A549 (cell line): ENCODE measurements around the gene FAXDC2.

ENCODE experiments used
- BHLHE40 ChIP-seq: IDR thresholded peaks from 2 replicates; pipeline ENCODE4 v1.6.1; 2012; ENCODE audit warnings: low read depth, low read length, inconsistent platforms
- EP300 ChIP-seq, 2 experiments: fragments of >200 bp; sonication (Bioruptor Twin); formaldehyde crosslinking; IDR thresholded peaks; 2 replicates in 1 of 2; 3 replicates in 1 of 2; pipeline ENCODE4 v1.6.1; 2016 to 2017
- MAZ ChIP-seq: fragments of 150-350 bp; IDR thresholded peaks from 2 replicates; pipeline ENCODE4 v1.6.1; 2014; ENCODE audit warnings: antibody characterized with exemption, low read depth, low read length, borderline replicate concordance
- POLR2A ChIP-seq: IDR thresholded peaks from 2 replicates; pipeline ENCODE4 v1.6.1; 2012; ENCODE audit warnings: mild to moderate bottlenecking, low read length
- RAD21 ChIP-seq, 2 experiments: fragments of >200 bp in 1 of 2; sonication (Bioruptor Twin) in 1 of 2; formaldehyde crosslinking in 1 of 2; IDR thresholded peaks in 1 of 2; conservative IDR thresholded peaks in 1 of 2; 2 replicates in 1 of 2; 3 replicates in 1 of 2; pipeline ENCODE4 v1.6.1; 2012 to 2018; ENCODE audit warnings: inconsistent platforms in 1 of 2
- RCOR1 ChIP-seq: fragments of 150-350 bp; IDR thresholded peaks from 2 replicates; pipeline ENCODE4 v1.6.1; 2014; ENCODE audit warnings: antibody characterized with exemption, low read length, low read depth
- TF ChIP-seq, protein P1 (sequence below): fragments of >200 bp; sonication (Bioruptor Twin); formaldehyde crosslinking; IDR thresholded peaks from 3 replicates; pipeline ENCODE4 v1.5.1; 2016
- TF ChIP-seq, protein P2 (sequence below): fragments of 450-650 bp; IDR thresholded peaks from 2 replicates; pipeline ENCODE4 v1.6.1; 2014; ENCODE audit warnings: antibody characterized with exemption
- TF ChIP-seq, protein P3 (sequence below): IDR thresholded peaks from 2 replicates; pipeline ENCODE4 v1.6.1; 2012

GRCh38 chr5:154885439-154885838, 35.0 kb upstream of the FAXDC2 start:
- TF ChIP-seq, protein P1, sequence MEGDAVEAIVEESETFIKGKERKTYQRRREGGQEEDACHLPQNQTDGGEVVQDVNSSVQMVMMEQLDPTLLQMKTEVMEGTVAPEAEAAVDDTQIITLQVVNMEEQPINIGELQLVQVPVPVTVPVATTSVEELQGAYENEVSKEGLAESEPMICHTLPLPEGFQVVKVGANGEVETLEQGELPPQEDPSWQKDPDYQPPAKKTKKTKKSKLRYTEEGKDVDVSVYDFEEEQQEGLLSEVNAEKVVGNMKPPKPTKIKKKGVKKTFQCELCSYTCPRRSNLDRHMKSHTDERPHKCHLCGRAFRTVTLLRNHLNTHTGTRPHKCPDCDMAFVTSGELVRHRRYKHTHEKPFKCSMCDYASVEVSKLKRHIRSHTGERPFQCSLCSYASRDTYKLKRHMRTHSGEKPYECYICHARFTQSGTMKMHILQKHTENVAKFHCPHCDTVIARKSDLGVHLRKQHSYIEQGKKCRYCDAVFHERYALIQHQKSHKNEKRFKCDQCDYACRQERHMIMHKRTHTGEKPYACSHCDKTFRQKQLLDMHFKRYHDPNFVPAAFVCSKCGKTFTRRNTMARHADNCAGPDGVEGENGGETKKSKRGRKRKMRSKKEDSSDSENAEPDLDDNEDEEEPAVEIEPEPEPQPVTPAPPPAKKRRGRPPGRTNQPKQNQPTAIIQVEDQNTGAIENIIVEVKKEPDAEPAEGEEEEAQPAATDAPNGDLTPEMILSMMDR = no peak
- TF ChIP-seq, protein P2, sequence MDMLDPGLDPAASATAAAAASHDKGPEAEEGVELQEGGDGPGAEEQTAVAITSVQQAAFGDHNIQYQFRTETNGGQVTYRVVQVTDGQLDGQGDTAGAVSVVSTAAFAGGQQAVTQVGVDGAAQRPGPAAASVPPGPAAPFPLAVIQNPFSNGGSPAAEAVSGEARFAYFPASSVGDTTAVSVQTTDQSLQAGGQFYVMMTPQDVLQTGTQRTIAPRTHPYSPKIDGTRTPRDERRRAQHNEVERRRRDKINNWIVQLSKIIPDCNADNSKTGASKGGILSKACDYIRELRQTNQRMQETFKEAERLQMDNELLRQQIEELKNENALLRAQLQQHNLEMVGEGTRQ = no peak
- TF ChIP-seq EP300 (IDR thresholded peaks at IDR 0.05) (no peak), MAZ (no peak), RAD21 (conservative IDR thresholded peaks at IDR 0.05 in 1 of 2, IDR thresholded peaks at IDR 0.05 in 1 of 2) (no peak), POLR2A (no peak), BHLHE40 (no peak), RCOR1 (no peak)
- TF ChIP-seq, protein P3, sequence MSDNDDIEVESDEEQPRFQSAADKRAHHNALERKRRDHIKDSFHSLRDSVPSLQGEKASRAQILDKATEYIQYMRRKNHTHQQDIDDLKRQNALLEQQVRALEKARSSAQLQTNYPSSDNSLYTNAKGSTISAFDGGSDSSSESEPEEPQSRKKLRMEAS = no peak
